Measurements from ENCODE around the gene BARHL1.

The BARHL1 gene

DNA sequence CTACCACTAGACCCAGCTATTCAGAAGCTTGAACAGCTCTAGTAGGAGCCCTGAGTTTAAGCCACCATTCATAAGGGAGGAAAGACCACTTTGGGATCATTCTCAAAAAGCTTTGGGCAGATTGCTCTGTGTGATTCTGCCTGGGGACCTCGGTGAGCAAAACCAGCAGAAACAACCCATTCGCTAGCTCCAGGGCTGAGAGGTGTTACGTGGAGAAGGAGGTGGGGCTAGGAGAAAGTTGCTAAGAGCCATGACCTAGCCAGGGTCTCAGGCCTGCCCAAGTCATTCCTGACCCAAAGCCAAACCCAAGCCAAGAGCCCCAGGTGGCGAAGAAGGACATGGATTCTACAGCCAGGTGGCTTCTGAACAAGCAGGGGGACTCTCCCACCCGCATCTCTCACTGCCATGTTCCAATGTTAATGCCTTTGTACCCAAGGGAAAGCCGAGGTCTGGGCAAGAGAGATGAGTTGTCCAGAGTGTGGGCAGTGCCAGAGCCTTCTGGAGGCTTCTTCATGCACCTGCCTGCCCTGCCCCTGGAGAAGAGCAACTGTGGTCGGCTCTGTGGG lies 4.0 kb upstream of the BARHL1 start:
- no peak for DNase-seq (ENCODE audit: low spot score)
- H3K27ac ChIP-seq, result no peak overlapping the region
- TF ChIP-seq, protein P1, sequence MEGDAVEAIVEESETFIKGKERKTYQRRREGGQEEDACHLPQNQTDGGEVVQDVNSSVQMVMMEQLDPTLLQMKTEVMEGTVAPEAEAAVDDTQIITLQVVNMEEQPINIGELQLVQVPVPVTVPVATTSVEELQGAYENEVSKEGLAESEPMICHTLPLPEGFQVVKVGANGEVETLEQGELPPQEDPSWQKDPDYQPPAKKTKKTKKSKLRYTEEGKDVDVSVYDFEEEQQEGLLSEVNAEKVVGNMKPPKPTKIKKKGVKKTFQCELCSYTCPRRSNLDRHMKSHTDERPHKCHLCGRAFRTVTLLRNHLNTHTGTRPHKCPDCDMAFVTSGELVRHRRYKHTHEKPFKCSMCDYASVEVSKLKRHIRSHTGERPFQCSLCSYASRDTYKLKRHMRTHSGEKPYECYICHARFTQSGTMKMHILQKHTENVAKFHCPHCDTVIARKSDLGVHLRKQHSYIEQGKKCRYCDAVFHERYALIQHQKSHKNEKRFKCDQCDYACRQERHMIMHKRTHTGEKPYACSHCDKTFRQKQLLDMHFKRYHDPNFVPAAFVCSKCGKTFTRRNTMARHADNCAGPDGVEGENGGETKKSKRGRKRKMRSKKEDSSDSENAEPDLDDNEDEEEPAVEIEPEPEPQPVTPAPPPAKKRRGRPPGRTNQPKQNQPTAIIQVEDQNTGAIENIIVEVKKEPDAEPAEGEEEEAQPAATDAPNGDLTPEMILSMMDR (IDR thresholded peaks at IDR 0.05), result no peak
- H3K4me3 ChIP-seq, result no peak overlapping the region

DNA sequence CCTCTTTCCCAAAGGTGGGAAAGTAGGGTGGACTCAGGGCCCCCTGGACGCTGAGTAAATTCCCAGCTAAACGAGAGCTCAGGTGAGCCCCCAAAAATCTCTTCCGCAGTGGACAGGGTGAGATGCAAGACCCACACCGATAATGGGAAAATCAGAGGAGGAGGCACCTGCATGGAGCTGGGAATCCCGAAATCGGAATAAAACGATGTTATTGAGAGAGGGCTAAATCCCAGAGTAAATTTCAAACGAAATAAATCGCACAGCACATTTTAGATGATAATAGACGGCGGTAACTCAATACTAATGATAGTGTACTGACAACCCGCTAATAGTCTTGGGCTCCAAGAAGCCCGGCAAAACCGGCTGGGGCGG lies 3.0 kb upstream of the BARHL1 start:
- H3K4me3 ChIP-seq, result no peak overlapping the region
- TF ChIP-seq, protein P1 (IDR thresholded peaks at IDR 0.05), result no peak
- DNase-seq (ENCODE audit: low spot score), result no peak
- H3K27ac ChIP-seq, result no peak overlapping the region

DNA sequence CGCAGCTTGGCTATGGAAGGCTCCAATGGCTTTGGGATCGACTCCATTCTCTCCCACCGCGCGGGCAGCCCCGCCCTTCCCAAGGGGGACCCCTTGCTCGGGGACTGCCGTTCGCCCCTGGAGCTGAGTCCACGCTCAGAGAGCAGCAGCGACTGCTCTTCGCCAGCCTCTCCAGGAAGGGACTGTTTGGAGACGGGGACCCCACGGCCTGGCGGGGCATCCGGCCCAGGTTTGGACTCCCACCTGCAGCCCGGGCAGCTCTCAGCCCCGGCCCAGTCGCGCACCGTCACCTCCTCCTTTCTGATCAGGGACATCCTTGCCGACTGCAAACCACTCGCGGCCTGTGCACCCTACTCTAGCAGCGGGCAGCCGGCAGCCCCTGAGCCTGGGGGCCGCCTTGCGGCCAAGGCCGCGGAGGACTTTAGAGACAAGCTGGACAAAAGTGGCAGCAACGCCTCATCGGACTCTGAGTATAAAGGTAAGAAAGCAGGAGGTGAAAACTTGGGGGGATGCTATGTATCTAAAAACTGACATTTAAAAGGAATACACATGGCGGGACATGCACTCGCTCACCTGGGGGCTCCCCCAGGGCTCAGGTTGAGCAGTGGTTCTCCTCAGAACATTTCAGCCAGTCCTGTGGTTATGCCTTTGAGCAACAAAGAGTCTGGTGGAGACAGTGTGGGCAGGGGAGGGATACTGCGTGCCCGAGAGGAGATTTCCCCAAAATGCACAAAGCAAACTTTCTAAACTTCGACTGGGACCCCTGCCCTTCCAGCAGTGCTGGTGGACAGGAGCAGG lies 579 bp downstream of the BARHL1 start:
- no peak for DNase-seq (ENCODE audit: low spot score)
- TF ChIP-seq, protein P1 (IDR thresholded peaks at IDR 0.05), result no peak
- no peak overlapping the region for H3K27ac ChIP-seq
- no peak overlapping the region for H3K4me3 ChIP-seq

DNA sequence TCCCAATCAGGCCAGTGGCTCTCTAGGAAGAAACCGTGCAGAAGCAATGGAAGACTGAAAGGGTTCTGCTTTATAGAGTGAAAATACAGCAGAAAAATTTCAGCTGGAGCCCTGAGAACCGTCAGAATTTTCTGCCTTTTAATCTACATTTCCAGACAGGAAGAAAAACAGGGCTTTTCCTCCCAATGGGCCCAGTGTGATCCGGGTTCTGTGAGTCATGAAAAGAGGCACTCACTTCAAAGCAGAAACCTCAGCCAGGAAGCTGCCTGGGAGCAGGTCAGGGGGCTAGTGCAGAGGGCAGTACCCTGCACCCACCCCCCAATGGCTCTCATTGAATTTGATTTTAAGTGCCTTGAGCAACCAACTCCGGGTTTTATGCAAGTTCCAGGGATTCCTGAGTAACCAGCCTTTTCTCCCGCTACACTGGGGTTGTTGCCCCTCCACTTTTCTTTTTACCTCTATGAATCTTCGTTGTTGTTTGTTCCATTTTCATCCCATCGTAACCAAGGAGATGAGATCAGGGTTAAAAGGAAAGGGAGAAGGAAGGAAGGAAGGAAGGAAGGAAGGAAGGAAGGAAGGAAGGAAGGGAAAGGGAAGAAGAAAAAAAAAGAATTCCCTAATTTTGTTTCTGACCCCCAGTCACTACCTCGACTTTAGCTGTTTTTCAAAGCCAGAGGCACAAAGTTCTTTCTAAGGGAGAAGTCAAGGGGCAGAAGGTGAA lies 1.3 kb downstream of the BARHL1 start:
- TF ChIP-seq, protein P1 (IDR thresholded peaks at IDR 0.05), result no peak
- DNase-seq (ENCODE audit: low spot score), result no peak
- no peak overlapping the region for H3K4me3 ChIP-seq
- no peak overlapping the region for H3K27ac ChIP-seq

DNA sequence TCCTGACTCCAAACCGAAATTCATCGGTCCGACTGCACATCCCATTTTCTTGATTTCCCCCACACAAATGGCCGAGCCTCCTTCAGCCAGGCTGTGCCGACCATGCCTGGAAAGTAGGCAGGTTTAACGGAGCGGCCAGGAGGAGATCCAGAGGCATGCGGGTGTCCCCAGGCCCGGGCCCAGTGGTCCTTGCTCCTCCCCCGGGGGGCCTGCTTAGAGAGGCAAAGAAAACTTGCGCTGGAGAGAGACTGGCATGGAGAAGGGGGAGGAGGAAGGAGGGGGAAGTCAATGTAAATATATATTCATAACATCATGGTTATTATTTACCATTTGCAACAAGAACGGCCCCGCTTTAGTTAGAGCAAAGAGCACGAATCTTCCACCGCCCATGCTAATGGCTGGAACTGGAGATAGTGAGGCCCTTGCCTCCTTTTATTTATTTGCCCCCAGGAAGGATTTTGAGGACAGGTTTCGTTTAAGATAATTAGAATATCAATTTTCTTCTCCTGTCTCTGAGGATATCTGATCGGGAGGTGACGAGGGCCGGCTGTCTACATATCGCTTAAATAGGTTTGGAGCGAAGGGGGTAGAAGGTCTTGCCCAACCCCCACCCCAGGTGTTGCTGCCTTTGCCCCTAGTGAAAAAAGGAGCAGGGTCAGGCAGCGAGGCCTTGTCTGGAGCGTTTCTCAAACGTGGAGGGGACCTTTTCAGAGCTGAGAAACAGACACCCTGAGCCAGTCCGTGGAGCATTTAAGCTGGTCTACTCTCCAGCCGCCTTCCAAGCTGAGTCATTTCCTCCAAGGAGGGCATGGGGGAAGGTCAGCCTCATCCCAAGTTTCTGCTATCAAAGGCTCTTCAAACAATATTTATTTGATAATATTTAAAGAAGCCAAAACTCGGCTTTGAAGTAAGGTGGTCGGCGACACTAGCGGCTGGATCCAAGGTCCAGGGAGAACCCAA lies 2.5 kb downstream of the BARHL1 start:
- H3K4me3 ChIP-seq, result no peak overlapping the region
- DNase-seq (ENCODE audit: low spot score), result no peak
- no peak overlapping the region for H3K27ac ChIP-seq
- TF ChIP-seq, protein P1 (IDR thresholded peaks at IDR 0.05), result no peak

DNA sequence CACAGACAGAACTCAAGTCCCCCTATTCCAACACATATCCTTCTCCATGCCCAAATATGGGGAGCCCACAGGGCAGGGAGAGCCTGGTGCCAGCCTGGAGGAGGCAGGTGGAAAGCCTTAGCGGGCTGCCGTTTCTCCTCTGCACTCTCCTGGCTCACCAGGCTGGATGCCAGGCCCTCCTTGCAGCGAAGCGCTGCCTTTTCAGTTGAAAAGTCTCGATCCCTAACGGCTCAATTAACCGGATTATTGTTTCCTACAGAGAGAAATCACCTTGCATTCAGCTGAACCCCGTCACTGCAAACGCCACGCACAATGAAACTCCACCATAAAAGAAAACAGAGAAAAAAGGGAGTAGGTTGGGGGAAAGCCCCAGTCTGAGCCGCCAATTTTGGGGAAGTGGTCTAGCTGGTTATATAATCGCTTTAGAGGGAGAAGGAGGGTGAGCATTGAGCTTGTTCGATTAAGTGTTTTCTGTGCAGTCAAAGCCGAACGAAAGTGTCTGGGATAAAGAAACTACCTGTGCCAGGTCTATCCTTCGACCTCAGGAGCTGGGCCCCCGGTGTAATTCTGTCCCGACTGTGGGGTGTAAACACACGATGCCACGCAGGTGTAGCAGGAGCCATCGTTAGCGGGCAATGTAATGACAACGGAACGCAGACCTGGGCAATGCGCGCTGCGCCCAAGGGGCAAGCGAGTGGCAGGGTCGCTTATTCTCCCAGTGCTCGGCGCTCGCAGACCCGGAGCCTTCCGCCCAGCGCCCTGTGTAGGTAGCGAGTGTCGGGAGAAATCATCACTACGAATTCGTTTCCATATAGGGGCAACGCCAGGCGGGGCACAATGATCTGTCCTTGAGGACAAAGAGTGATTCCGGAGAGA lies 3.8 kb downstream of the BARHL1 start:
- Histone ChIP-seq H3K4me3 (no peak overlapping the region), H3K27ac (no peak overlapping the region)
- DNase-seq (ENCODE audit: low spot score), result no peak
- TF ChIP-seq, protein P1 (IDR thresholded peaks at IDR 0.05), result no peak

Data from coronary artery (tissue), 2 donors.